HEK293T (cell line): Measurements from ENCODE around the gene C1orf105.

Experiments
- CTCF ChIA-PET: fragments of 350-600 bp; formaldehyde crosslinking; extraction: SDS; loops from one replicate; lab custom pipeline; 2021; ENCODE audit warnings: antibody characterized with exemption, inconsistent platforms; lab: Yijun Ruan, JAX
- POLR2A ChIA-PET: fragments of 350-600 bp; formaldehyde crosslinking; extraction: SDS; loops from one replicate; lab custom pipeline; 2020; ENCODE audit warnings: antibody characterized with exemption, inconsistent platforms; lab: Yijun Ruan, JAX
- DNase-seq: peaks from one replicate; pipeline ENCODE4 v3.0.0; 2012; ENCODE audit warnings: mixed read lengths; ENCODE audit errors: extremely low spot score
- ARNT ChIP-seq: fragments of 450-650 bp; IDR thresholded peaks from 2 replicates; pipeline ENCODE4 v1.6.1; 2017; ENCODE audit warnings: mild to moderate bottlenecking
- BHLHE40 ChIP-seq: fragments of 450-650 bp; IDR thresholded peaks from 2 replicates; pipeline ENCODE4 v1.6.1; 2016; ENCODE audit warnings: mild to moderate bottlenecking, moderate library complexity, borderline replicate concordance
- CTBP1 ChIP-seq: fragments of 450-650 bp; IDR thresholded peaks from 2 replicates; pipeline ENCODE4 v1.6.1; 2016; ENCODE audit warnings: borderline replicate concordance
- ELF4 ChIP-seq: fragments of 450-650 bp; IDR thresholded peaks from 2 replicates; pipeline ENCODE4 v1.6.1; 2017; ENCODE audit warnings: antibody characterized with exemption
- FOXA1 ChIP-seq: fragments of 450-650 bp; IDR thresholded peaks from 2 replicates; pipeline ENCODE4 v1.6.1; 2016; ENCODE audit warnings: mild to moderate bottlenecking
- FOXK2 ChIP-seq: fragments of 450-650 bp; IDR thresholded peaks from 2 replicates; pipeline ENCODE4 v1.6.1; 2016; ENCODE audit warnings: mild to moderate bottlenecking
- FOXM1 ChIP-seq: fragments of 450-650 bp; IDR thresholded peaks from 2 replicates; pipeline ENCODE4 v1.6.1; 2017; ENCODE audit warnings: mild to moderate bottlenecking, borderline replicate concordance
- HDGF ChIP-seq: fragments of 450-650 bp; IDR thresholded peaks from 2 replicates; pipeline ENCODE4 v1.6.1; 2017; ENCODE audit warnings: antibody characterized with exemption, borderline replicate concordance
- L3MBTL2 ChIP-seq: fragments of 450-650 bp; conservative IDR thresholded peaks from 2 replicates; pipeline ENCODE4 v1.6.1; 2016; ENCODE audit warnings: mild to moderate bottlenecking
- LEF1 ChIP-seq: fragments of 450-650 bp; IDR thresholded peaks from 2 replicates; pipeline ENCODE4 v1.6.1; 2017; ENCODE audit warnings: mild to moderate bottlenecking, borderline replicate concordance
- NFRKB ChIP-seq: fragments of 450-650 bp; IDR thresholded peaks from 2 replicates; pipeline ENCODE4 v1.6.1; 2016; ENCODE audit warnings: mild to moderate bottlenecking, moderate library complexity
- PKNOX1 ChIP-seq: fragments of 450-650 bp; IDR thresholded peaks from 2 replicates; pipeline ENCODE4 v1.6.1; 2016
- SP1 ChIP-seq: fragments of 450-650 bp; IDR thresholded peaks from 2 replicates; pipeline ENCODE4 v1.6.1; 2017
- SUZ12 ChIP-seq: fragments of 450-650 bp; IDR thresholded peaks from 2 replicates; pipeline ENCODE4 v1.6.1; 2016; ENCODE audit warnings: mild to moderate bottlenecking
- TARDBP ChIP-seq: fragments of 450-650 bp; IDR thresholded peaks from 2 replicates; pipeline ENCODE4 v1.6.1; 2016
- ZNF384 ChIP-seq: fragments of 450-650 bp; IDR thresholded peaks from 2 replicates; pipeline ENCODE4 v1.6.1; 2016

Gene C1orf105

GRCh38 chr1:172514108-172514507 lies 93.6 kb downstream of the C1orf105 start:
- no peak for DNase-seq
- POLR2A ChIA-PET = no interaction called here
- CTCF ChIA-PET = no interaction called here
- TF ChIP-seq ELF4 = no peak
- TF ChIP-seq FOXM1 = no peak
- TF ChIP-seq ZNF384 = no peak
- TF ChIP-seq FOXK2 = no peak
- TF ChIP-seq PKNOX1 = no peak
- no peak for TF ChIP-seq SP1
- TF ChIP-seq L3MBTL2 = no peak
- TF ChIP-seq LEF1 = no peak
- TF ChIP-seq NFRKB = no peak
- TF ChIP-seq BHLHE40 = no peak

DNA sequence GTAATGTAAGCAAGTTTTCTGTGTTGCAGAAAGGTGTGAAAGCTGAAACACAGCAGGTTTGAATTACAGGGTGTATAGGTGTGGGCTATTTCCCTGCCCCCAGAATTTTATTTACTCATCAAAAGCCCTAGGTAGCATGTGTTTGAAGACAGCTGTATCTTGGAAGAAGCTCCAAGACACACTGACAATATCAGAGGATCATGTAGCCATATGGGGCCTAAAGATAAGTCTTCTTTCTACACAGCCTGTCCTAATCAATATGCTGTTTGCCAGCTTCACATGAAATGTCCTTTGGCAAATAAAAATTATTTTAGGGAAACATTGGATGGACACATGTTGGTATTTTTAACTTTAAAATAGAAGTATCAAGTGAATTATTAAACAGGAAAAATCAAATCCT lies 95.0 kb downstream of the C1orf105 start:
- POLR2A ChIA-PET = no interaction called here
- TF ChIP-seq ELF4 = no peak
- no peak for TF ChIP-seq FOXM1
- TF ChIP-seq PKNOX1 = no peak
- no peak for TF ChIP-seq FOXK2
- no peak for TF ChIP-seq LEF1
- no peak for TF ChIP-seq CTBP1
- TF ChIP-seq SP1 = no peak
- no peak for TF ChIP-seq L3MBTL2
- no peak for TF ChIP-seq FOXA1
- TF ChIP-seq ARNT = no peak
- TF ChIP-seq BHLHE40 = no peak
- no peak for TF ChIP-seq HDGF
- no peak for TF ChIP-seq TARDBP
- no peak for TF ChIP-seq NFRKB
- TF ChIP-seq SUZ12 = no peak
- TF ChIP-seq ZNF384 = no peak
- no peak for DNase-seq
- CTCF ChIA-PET = no interaction called here

- ChIA-PET CTCF (no interaction called here), POLR2A (no interaction called here)
- no peak for TF ChIP-seq ARNT
- no peak for TF ChIP-seq SUZ12
- no peak for TF ChIP-seq NFRKB
- no peak for TF ChIP-seq BHLHE40
- no peak for TF ChIP-seq FOXA1
- no peak for TF ChIP-seq ZNF384
- DNase-seq = no peak
Observed at GRCh38 chr1:172515927-172516326, 95.4 kb downstream of the C1orf105 start.

DNA sequence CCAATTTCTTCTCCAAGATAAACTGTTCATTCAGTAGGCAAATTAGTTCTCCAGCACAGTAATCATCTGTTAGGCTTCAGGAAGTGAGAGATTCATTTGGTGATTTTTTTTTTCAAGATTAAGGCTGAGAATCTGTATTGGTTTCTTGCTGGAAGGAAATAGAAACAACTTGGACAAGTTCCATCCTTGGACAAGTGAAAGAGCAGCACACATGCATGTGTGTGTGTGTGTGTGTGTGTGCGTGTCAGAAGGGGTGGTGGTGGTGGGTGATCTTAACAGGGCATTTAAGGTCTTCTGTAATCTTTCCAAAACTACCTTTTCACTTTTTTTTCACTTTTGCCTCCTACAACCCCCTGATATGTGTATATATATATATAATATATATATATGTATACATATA lies 96.6 kb downstream of the C1orf105 start:
- no peak for DNase-seq
- ChIA-PET POLR2A (no interaction called here), CTCF (no interaction called here)
- no peak for TF ChIP-seq HDGF
- no peak for TF ChIP-seq PKNOX1
- no peak for TF ChIP-seq CTBP1
- TF ChIP-seq FOXM1 = no peak
- no peak for TF ChIP-seq ZNF384
- TF ChIP-seq L3MBTL2 = no peak
- TF ChIP-seq SP1 = no peak
- TF ChIP-seq ARNT = no peak
- no peak for TF ChIP-seq BHLHE40
- no peak for TF ChIP-seq SUZ12
- TF ChIP-seq FOXA1 = no peak

DNA sequence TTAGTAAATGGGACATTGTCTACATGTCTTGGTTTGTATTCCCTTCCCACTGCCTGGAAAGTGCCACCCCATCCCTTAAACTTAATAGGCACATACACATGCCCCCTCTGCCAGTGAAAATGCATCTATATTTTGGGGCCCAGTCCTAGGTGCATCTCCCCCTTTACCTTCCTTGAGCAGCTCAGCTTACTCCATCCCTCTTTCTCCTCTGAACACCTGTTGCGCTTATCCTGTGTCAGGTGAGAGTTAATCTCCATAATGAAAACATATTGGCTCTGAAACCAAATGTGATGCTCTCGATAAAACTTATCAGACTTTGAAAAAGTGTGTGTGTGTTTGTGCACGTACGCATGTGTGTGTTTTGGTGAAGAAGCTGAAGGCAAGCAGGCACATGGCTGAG lies 97.1 kb downstream of the C1orf105 start:
- no peak for DNase-seq
- POLR2A ChIA-PET = no interaction called here
- CTCF ChIA-PET = interaction anchor here (0.6 kb wide), 1 partner anchor 50 kb away, joined by 3 read pairs; no protein-coding TSS in a partner anchor
- no peak for TF ChIP-seq TARDBP
- TF ChIP-seq BHLHE40 = no peak
- no peak for TF ChIP-seq PKNOX1
- no peak for TF ChIP-seq HDGF
- TF ChIP-seq L3MBTL2 = no peak
- no peak for TF ChIP-seq CTBP1
- TF ChIP-seq SUZ12 = no peak
